Activated CD8-positive, alpha-beta memory T cell treated with anti-CD3 and anti-CD28 coated beads, Interleukin-2, amount 50 U/mL, for 1 hour (primary cell): Measurements from ENCODE around the gene TWIST2.

Experiments used
- DNase-seq: peaks from one replicate; pipeline ENCODE4 v3.0.0-alpha.2; 2020; ENCODE audit errors: extremely low read depth

The TWIST2 gene

DNA sequence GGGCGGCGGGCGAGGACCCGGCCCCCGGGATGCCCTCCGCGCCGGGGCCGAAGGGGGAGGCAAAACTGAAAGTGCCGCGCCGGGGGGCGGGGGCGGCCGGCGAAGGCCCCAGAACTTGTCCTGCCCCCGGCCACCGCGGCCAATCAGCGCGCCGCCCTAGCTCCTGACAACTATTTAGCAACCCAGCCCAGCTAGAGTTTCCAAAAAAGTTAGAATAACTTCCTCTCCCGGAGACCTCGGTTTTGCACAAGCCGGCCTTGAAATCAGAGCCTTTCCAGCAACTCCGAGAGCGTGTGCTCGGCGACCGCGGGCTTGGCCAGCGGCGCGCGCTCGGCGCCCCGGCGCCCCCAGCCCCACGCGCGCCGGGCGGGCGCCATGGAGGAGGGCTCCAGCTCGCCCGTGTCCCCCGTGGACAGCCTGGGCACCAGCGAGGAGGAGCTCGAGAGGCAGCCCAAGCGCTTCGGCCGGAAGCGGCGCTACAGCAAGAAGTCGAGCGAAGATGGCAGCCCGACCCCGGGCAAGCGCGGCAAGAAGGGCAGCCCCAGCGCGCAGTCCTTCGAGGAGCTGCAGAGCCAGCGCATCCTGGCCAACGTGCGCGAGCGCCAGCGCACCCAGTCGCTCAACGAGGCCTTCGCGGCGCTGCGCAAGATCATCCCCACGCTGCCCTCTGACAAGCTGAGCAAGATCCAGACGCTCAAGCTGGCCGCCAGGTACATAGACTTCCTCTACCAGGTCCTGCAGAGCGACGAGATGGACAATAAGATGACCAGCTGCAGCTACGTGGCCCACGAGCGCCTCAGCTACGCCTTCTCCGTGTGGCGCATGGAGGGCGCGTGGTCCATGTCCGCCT, at the start of gene TWIST2:
TSS of gene TWIST2 (plus strand) at position 245 of the 850 bp plus-strand sequence. CDS start at position 376, 131 bp downstream.
- no peak for DNase-seq

DNA sequence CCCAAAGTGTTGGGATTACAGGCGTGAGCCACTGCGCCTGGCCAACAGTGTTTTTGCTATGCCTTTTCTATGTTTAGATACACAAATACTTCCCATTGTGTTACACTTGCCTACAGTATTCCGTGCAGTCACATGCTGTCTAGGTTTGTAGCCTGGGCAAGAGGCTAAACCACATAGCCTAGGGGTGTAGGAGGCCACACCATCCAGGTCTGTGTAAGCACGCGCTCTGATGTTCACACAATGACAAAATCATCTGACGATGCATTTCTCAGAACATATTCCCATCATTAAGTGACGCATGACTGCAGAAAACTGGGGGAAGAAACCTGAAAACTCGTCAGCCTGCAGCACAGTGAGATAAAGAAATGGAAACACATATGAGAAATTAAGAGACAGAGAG, 46.1 kb upstream of the TWIST2 start:
- no peak for DNase-seq

DNA sequence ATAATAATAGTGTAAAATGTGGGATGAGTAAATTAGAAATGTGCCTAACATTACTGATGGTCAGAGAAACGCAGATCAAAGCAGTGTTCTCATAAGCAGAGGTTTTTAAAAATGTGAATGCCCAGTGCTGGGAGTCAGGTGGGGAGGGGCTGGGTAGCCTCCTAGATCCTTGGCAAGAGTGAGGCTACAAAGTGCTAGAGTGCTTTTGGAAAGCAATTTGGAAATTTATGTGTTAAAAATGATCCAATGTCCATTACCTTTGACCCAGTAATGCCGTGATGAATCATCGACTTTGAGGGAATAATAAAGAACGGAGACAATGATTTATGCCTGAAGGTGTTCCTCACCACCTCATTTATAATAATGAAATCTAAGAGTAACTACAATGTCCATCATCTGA, 44.9 kb upstream of the TWIST2 start:
- DNase-seq, result no peak

DNA sequence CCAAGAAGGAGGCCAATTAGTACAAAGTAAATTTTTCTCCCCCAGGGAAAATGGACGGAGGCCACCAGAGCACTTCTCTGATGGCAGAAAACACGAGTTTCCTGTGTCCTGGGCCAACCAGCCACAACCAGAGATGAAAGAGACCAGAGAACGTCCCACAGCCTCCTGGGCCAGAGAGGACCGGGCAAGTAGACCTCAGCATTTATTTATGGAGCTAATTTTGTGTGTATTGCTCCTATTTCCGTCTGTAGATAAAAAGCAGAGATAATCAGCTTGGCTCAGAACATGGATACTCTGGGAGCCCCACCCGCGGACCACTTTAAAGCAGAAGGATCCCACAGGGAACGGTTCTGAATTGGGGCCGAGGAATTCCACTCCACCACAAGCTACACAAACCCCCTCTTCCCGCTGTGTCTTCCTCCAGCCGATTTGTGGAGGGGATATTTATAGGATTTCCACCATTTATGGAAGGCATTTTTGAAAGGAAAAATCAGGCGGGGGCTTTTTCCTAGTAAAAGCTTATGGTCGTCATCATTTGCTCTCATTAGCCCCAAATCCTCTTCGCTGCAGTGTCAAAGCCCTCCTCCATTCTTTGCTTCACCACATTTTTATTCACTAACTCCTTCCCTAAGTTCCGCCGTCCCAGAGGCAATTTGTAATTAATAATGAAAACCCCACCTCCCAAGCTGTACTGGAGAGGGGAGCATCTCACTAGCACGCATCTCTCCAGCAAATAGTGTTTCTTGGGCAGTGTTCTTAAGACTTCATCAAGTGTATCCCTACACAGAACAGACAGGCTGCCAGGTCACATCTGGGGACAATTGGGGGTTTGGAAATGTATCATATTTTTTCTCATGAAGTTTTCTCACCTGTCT, 43.7 kb upstream of the TWIST2 start:
- no peak for DNase-seq

DNA sequence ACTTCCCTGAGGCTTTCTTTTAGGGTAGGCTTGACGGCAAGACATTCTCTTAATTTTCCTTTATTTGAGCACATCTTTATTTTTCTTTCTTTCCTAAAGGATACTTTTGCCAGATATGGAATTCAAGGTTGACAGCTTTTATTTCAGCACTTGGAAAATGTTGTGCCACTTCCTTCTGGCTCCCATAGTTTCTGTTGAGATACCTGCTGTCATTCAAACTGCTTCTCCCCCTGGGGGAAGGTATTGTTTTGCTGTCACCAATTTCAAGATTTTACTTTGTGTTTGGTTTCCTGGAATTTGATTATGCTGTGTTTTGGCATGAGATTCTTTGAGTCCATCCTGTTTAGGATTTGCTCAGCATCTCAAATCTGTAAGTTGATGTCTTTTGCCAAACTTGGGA, 39.1 kb upstream of the TWIST2 start:
- DNase-seq, result no peak

GRCh38 chr2:238810321-238810720, 37.6 kb upstream of the TWIST2 start:
- DNase-seq, result no peak

GRCh38 chr2:238811293-238811692, 36.6 kb upstream of the TWIST2 start:
- DNase-seq, result no peak

DNA sequence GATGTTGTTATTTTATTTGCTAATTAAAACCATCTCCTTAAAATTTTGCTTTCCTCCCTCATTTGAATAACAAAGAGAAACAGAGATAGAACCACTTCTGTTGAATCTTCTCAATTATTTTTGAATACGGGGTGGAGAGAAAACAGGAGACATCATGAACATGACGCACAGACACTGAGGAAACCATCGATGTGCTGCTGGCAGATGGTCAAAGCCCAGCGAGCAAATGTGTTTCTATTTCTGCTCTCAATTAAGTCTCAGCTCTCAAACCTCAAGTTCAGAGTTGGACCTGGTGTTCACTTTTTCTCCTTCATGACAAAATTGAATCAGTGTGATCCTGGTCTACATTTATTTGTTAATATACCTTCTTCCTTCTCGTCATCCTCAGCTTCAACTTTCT, 36.1 kb upstream of the TWIST2 start:
- DNase-seq, result no peak

DNA sequence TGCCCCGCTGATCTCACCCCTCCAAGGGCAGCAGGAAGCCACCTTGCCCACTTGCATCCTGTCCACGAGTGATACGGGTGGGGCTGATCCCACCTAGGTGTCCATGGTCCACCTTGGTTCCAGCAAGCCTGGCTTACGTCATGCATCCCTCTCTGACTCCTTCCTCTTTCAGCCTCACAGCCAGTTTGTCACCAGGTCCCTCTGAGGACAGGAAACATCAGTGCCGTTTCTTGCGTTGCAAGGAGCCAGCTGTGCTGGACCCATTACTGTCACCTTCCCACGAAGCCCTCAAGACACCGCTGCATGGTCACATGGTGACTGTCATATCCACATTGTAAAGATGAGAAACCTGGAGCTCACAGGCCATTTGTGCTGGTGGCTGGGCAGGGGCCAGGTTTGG, 34.8 kb upstream of the TWIST2 start:
- DNase-seq, result no peak

- DNase-seq, result no peak
Measured at GRCh38 chr2:238814815-238815214, 33.1 kb upstream of the TWIST2 start.

- no peak for DNase-seq
Measured at GRCh38 chr2:238816291-238816690, 31.6 kb upstream of the TWIST2 start.

- no peak for DNase-seq
Measured at GRCh38 chr2:238817382-238817781, 30.5 kb upstream of the TWIST2 start.

GRCh38 chr2:238817891-238818290, 30.0 kb upstream of the TWIST2 start:
- no peak for DNase-seq

DNA sequence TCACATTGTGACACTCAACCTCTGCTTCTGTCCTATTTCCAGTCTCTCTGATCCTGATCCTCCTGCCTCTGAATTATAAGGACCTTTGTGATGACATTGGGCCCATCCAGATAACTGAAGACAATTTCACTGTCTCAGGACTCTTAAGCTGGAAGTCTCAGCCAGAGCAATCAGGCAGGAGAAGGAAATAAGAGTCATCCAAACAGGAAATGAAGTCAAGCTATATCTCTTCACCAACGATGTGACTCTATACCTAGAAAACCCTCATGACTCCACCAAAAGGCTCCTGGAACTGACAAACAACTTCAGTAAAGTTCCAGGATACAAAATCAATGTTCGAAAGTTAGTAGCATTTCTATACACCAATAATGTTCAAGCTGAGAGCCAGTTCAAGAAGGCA, 29.3 kb upstream of the TWIST2 start:
- DNase-seq, result no peak

DNA sequence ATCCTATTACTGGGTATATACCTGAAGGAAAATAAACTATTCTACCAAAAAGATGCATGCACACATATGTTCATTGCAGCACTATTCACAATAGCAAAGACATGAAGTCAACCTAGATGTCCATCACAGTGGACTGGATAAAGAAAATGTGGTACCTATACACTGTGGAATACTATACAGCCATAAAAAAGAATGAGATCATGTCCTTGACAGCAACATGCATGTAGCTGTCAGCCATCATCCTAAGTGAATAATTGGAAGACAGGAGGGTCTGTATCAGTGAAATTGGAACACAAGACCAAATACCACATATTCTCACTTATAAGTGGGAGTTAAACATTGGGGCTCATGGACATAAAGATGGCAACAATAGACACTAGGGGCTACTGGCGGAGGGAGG, 27.7 kb upstream of the TWIST2 start:
- no peak for DNase-seq

DNA sequence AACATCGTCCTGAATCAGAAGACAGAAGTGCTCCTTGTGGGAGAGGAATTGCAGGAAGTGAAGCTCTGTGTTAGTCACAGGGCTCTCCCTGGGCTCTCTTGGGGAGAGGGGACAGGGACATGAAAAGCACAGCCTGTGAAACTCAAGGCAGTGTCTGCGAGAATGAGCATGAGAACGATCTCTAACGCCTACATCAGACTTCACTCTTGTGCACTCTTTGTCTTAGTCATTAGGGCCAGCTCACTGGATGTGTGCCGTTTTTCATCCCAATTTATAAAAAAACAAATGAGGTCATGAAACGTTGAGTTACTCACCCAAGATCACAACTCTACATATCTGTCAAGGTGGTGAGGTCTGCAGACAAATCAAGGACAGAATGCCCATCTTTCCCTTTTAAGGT, 27.0 kb upstream of the TWIST2 start:
- no peak for DNase-seq

- no peak for DNase-seq
Measured at GRCh38 chr2:238821391-238821790, 26.5 kb upstream of the TWIST2 start.

GRCh38 chr2:238821944-238822670, 25.8 kb upstream of the TWIST2 start:
- no peak for DNase-seq

GRCh38 chr2:238822955-238823354, 24.9 kb upstream of the TWIST2 start:
- DNase-seq, result no peak

GRCh38 chr2:238831177-238831576, 16.7 kb upstream of the TWIST2 start:
- DNase-seq, result no peak

GRCh38 chr2:238834982-238835381, 12.9 kb upstream of the TWIST2 start:
- no peak for DNase-seq

DNA sequence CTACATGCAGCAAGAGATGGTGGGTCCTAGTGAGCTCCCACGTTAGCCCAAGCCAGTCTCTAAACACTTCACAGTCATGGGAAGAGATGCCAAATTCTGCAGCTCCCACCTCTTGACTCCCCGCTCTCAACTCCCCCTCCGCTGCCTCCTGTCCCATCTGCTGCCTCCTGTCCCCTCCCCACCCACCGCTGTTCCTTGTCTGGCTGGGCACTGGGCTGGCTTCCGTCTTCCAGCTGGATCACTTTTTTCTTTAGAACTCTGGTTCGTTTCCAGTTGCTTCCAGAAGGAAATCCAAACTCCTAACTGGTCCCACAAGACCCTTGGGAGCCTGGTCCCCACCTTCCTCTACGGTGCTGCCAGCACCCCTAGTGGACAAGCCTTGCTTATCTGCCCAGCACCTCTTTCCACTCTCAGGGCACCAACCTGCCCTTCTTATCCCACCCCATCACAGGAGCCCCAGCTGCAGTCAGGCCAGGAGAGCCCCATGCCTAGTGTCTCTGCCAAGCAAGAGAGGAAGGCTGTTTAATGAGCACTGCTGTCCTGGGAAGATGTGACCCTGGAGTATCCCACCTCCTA, 12.1 kb upstream of the TWIST2 start:
- no peak for DNase-seq
